ENCODE measurements around the gene GOLGA8B. TPM values are rescaled to one million over a fixed set of nuclear protein-coding genes. Genes with fewer than 3 reads are reported as not detected.
"Not testable (repeated sequence)": the region's sequence is repeated elsewhere in the genome, so short reads cannot be mapped to it uniquely, and the experiment has no call there.

The GOLGA8B gene
- total and polyA plus RNA-seq, 4 donors, result 8.4 to 71.0 (median 22.9) TPM

- not testable (repeated sequence) for H3K9ac ChIP-seq (ENCODE audit: low read depth in 1 of 2, low read length in 2 of 2); DNase-seq (ENCODE audit: low spot score); H3K4me3 ChIP-seq (ENCODE audit: low read depth in 1 of 3, low read length in 3 of 3); H3K4me1 ChIP-seq (ENCODE audit: control insufficient read depth in 4 of 4, insufficient read depth in 4 of 4, low read length in 3 of 4); H3K27ac ChIP-seq (ENCODE audit: low read depth in 1 of 2, low read length in 2 of 2); H3K9me3 ChIP-seq (ENCODE audit: control insufficient read depth in 4 of 4, low read length in 3 of 4); H3K27me3 ChIP-seq (ENCODE audit: control insufficient read depth in 4 of 4, insufficient read depth in 4 of 4, low read length in 3 of 4); H3K36me3 ChIP-seq (ENCODE audit: control insufficient read depth in 4 of 4, insufficient read depth in 3 of 4, low read depth in 1 of 4, low read length in 3 of 4)
- WGBS, result 99% methylated on average over 5 of the region's 5 CpGs
These were observed 23.7 kb downstream of the GOLGA8B start for GRCh38 chr15:34559764-34560163.

GRCh38 chr15:34555162-34555561, 28.3 kb downstream of the GOLGA8B start:
- not testable (repeated sequence) for H3K9ac ChIP-seq (ENCODE audit: low read depth in 1 of 2, low read length in 2 of 2); H3K4me1 ChIP-seq (ENCODE audit: control insufficient read depth in 4 of 4, insufficient read depth in 4 of 4, low read length in 3 of 4); H3K27me3 ChIP-seq (ENCODE audit: control insufficient read depth in 4 of 4, insufficient read depth in 4 of 4, low read length in 3 of 4); H3K9me3 ChIP-seq (ENCODE audit: control insufficient read depth in 4 of 4, low read length in 3 of 4); H3K27ac ChIP-seq (ENCODE audit: low read depth in 1 of 2, low read length in 2 of 2); H3K4me3 ChIP-seq (ENCODE audit: low read depth in 1 of 3, low read length in 3 of 3); H3K36me3 ChIP-seq (ENCODE audit: control insufficient read depth in 4 of 4, insufficient read depth in 3 of 4, low read depth in 1 of 4, low read length in 3 of 4); DNase-seq (ENCODE audit: low spot score)
- WGBS, result 71% methylated on average over 1 of the region's 7 CpGs

GRCh38 chr15:34554716-34555115, 28.7 kb downstream of the GOLGA8B start:
- H3K27me3 ChIP-seq (ENCODE audit: control insufficient read depth in 4 of 4, insufficient read depth in 4 of 4, low read length in 3 of 4); DNase-seq (ENCODE audit: low spot score); H3K36me3 ChIP-seq (ENCODE audit: control insufficient read depth in 4 of 4, insufficient read depth in 3 of 4, low read depth in 1 of 4, low read length in 3 of 4); H3K4me3 ChIP-seq (ENCODE audit: low read depth in 1 of 3, low read length in 3 of 3); H3K4me1 ChIP-seq (ENCODE audit: control insufficient read depth in 4 of 4, insufficient read depth in 4 of 4, low read length in 3 of 4); H3K9ac ChIP-seq (ENCODE audit: low read depth in 1 of 2, low read length in 2 of 2); H3K9me3 ChIP-seq (ENCODE audit: control insufficient read depth in 4 of 4, low read length in 3 of 4); H3K27ac ChIP-seq (ENCODE audit: low read depth in 1 of 2, low read length in 2 of 2): not testable (repeated sequence)
- 85% methylated on average over 5 of the region's 9 CpGs for WGBS

GRCh38 chr15:34554126-34554525, 29.3 kb downstream of the GOLGA8B start:
- WGBS, result 95% methylated on average over 3 of the region's 5 CpGs
- not testable (repeated sequence) for H3K4me3 ChIP-seq (ENCODE audit: low read depth in 1 of 3, low read length in 3 of 3); DNase-seq (ENCODE audit: low spot score); H3K9me3 ChIP-seq (ENCODE audit: control insufficient read depth in 4 of 4, low read length in 3 of 4); H3K9ac ChIP-seq (ENCODE audit: low read depth in 1 of 2, low read length in 2 of 2); H3K36me3 ChIP-seq (ENCODE audit: control insufficient read depth in 4 of 4, insufficient read depth in 3 of 4, low read depth in 1 of 4, low read length in 3 of 4); H3K27me3 ChIP-seq (ENCODE audit: control insufficient read depth in 4 of 4, insufficient read depth in 4 of 4, low read length in 3 of 4); H3K4me1 ChIP-seq (ENCODE audit: control insufficient read depth in 4 of 4, insufficient read depth in 4 of 4, low read length in 3 of 4); H3K27ac ChIP-seq (ENCODE audit: low read depth in 1 of 2, low read length in 2 of 2)

GRCh38 chr15:34550129-34550528, 33.3 kb downstream of the GOLGA8B start:
- DNase-seq (ENCODE audit: low spot score); H3K4me3 ChIP-seq (ENCODE audit: low read depth in 1 of 3, low read length in 3 of 3); H3K27ac ChIP-seq (ENCODE audit: low read depth in 1 of 2, low read length in 2 of 2); H3K9ac ChIP-seq (ENCODE audit: low read depth in 1 of 2, low read length in 2 of 2); H3K36me3 ChIP-seq (ENCODE audit: control insufficient read depth in 4 of 4, insufficient read depth in 3 of 4, low read depth in 1 of 4, low read length in 3 of 4); H3K27me3 ChIP-seq (ENCODE audit: control insufficient read depth in 4 of 4, insufficient read depth in 4 of 4, low read length in 3 of 4); H3K4me1 ChIP-seq (ENCODE audit: control insufficient read depth in 4 of 4, insufficient read depth in 4 of 4, low read length in 3 of 4); H3K9me3 ChIP-seq (ENCODE audit: control insufficient read depth in 4 of 4, low read length in 3 of 4): not testable (repeated sequence)
- WGBS, result no CpG with 5 or more reads among the region's 3 CpGs

- not testable (repeated sequence) for H3K4me3 ChIP-seq (ENCODE audit: low read depth in 1 of 3, low read length in 3 of 3); H3K4me1 ChIP-seq (ENCODE audit: control insufficient read depth in 4 of 4, insufficient read depth in 4 of 4, low read length in 3 of 4); H3K9me3 ChIP-seq (ENCODE audit: control insufficient read depth in 4 of 4, low read length in 3 of 4); H3K36me3 ChIP-seq (ENCODE audit: control insufficient read depth in 4 of 4, insufficient read depth in 3 of 4, low read depth in 1 of 4, low read length in 3 of 4); H3K9ac ChIP-seq (ENCODE audit: low read depth in 1 of 2, low read length in 2 of 2); H3K27ac ChIP-seq (ENCODE audit: low read depth in 1 of 2, low read length in 2 of 2); H3K27me3 ChIP-seq (ENCODE audit: control insufficient read depth in 4 of 4, insufficient read depth in 4 of 4, low read length in 3 of 4); DNase-seq (ENCODE audit: low spot score)
- 98% methylated on average over 1 of the region's 4 CpGs for WGBS
These were observed 34.1 kb downstream of the GOLGA8B start for GRCh38 chr15:34549381-34549809.

- 100% methylated on average over 1 of the region's 7 CpGs for WGBS
- not testable (repeated sequence) for H3K9ac ChIP-seq (ENCODE audit: low read depth in 1 of 2, low read length in 2 of 2); H3K36me3 ChIP-seq (ENCODE audit: control insufficient read depth in 4 of 4, insufficient read depth in 3 of 4, low read depth in 1 of 4, low read length in 3 of 4); H3K4me3 ChIP-seq (ENCODE audit: low read depth in 1 of 3, low read length in 3 of 3); H3K4me1 ChIP-seq (ENCODE audit: control insufficient read depth in 4 of 4, insufficient read depth in 4 of 4, low read length in 3 of 4); DNase-seq (ENCODE audit: low spot score); H3K27ac ChIP-seq (ENCODE audit: low read depth in 1 of 2, low read length in 2 of 2); H3K9me3 ChIP-seq (ENCODE audit: control insufficient read depth in 4 of 4, low read length in 3 of 4); H3K27me3 ChIP-seq (ENCODE audit: control insufficient read depth in 4 of 4, insufficient read depth in 4 of 4, low read length in 3 of 4)
These were observed 39.4 kb downstream of the GOLGA8B start for GRCh38 chr15:34543860-34544649.

- not testable (repeated sequence) for H3K4me1 ChIP-seq (ENCODE audit: control insufficient read depth in 4 of 4, insufficient read depth in 4 of 4, low read length in 3 of 4); H3K27me3 ChIP-seq (ENCODE audit: control insufficient read depth in 4 of 4, insufficient read depth in 4 of 4, low read length in 3 of 4); H3K9ac ChIP-seq (ENCODE audit: low read depth in 1 of 2, low read length in 2 of 2); H3K9me3 ChIP-seq (ENCODE audit: control insufficient read depth in 4 of 4, low read length in 3 of 4); H3K4me3 ChIP-seq (ENCODE audit: low read depth in 1 of 3, low read length in 3 of 3); H3K36me3 ChIP-seq (ENCODE audit: control insufficient read depth in 4 of 4, insufficient read depth in 3 of 4, low read depth in 1 of 4, low read length in 3 of 4); DNase-seq (ENCODE audit: low spot score); H3K27ac ChIP-seq (ENCODE audit: low read depth in 1 of 2, low read length in 2 of 2)
- no CpG with 5 or more reads among the region's 13 CpGs for WGBS
These were observed 47.6 kb downstream of the GOLGA8B start for GRCh38 chr15:34535857-34536256.

Measured in liver (tissue), 9 donors.